Fibroblast of the conjunctiva (primary cell): ENCODE measurements around the gene CDK17.
A peak's percentile ranks its signal among the peaks of the same experiment; 100 is the strongest.
"Not testable (repeated sequence)": the region's sequence is repeated elsewhere in the genome, so short reads cannot be mapped to it uniquely, and the experiment has no call there.

ENCODE experiments used
- DNase-seq: peaks from one replicate; pipeline ENCODE4 v3.0.0-alpha.2; 2010; ENCODE audit warnings: low read depth

CDK17 gene

GRCh38 chr12:96417688-96418087 is 17.4 kb upstream of the CDK17 start:
- DNase-seq: not testable (repeated sequence)

GRCh38 chr12:96416033-96416799 is 16.0 kb upstream of the CDK17 start:
- peak; percentile 94 for DNase-seq

- no peak for DNase-seq
Observed at GRCh38 chr12:96414637-96415036, 14.4 kb upstream of the CDK17 start.

GRCh38 chr12:96412431-96412830 is 12.2 kb upstream of the CDK17 start:
- DNase-seq: no peak

GRCh38 chr12:96409731-96410130 is 9.5 kb upstream of the CDK17 start:
- no peak for DNase-seq

- DNase-seq: no peak
Observed at GRCh38 chr12:96408993-96409392, 8.8 kb upstream of the CDK17 start.

- DNase-seq: not testable (repeated sequence)
Observed at GRCh38 chr12:96407429-96408097, 7.3 kb upstream of the CDK17 start.

- no peak for DNase-seq
Observed at GRCh38 chr12:96404696-96405095, 4.5 kb upstream of the CDK17 start.

GRCh38 chr12:96403870-96404269 is 3.6 kb upstream of the CDK17 start:
- DNase-seq: no peak

GRCh38 chr12:96402522-96402921 is 2.3 kb upstream of the CDK17 start:
- DNase-seq: not testable (repeated sequence)

- DNase-seq: no peak
Observed at GRCh38 chr12:96402061-96402460, 1.8 kb upstream of the CDK17 start.

- peak; percentile 74 for DNase-seq
Observed at GRCh38 chr12:96401076-96401871, 1.0 kb upstream of the CDK17 start.

- DNase-seq: no peak
Observed at GRCh38 chr12:96400631-96401075, 414 bp upstream of the CDK17 start.

- DNase-seq: no peak
Observed at GRCh38 chr12:96399120-96399918, 920 bp downstream of the CDK17 start.

GRCh38 chr12:96398424-96399119 is 1.7 kb downstream of the CDK17 start:
- DNase-seq: no peak

- DNase-seq: no peak
Observed at GRCh38 chr12:96397756-96398423, 2.3 kb downstream of the CDK17 start.

- no peak for DNase-seq
Observed at GRCh38 chr12:96396914-96397313, 3.3 kb downstream of the CDK17 start.

GRCh38 chr12:96396209-96396608 is 4.0 kb downstream of the CDK17 start:
- DNase-seq: no peak

- DNase-seq: no peak
Observed at GRCh38 chr12:96395236-96395635, 5.0 kb downstream of the CDK17 start.

- DNase-seq: not testable (repeated sequence)
Observed at GRCh38 chr12:96393229-96393628, 7.0 kb downstream of the CDK17 start.

GRCh38 chr12:96392397-96392796 is 7.8 kb downstream of the CDK17 start:
- DNase-seq: no peak
